ENCODE data around the gene TCF7L1.

DNA sequence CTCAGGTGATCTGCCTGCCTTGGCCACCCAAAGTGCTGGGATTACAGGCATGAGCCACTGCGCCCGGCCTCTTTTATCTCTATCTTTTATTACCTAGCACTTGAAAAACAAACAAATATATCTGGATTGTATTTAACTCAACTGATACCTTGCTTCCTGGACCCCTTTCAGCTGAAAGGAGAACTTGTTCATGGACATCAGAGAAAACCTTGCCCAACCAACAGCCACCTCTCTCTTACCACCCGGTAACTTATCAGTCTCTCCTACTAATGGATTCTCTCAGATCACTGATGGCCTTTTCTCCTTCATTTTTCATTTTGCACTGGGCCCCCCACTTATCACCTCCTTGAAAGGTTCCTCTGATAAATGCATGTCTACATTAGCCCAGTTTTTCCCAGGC lies 214.4 kb downstream of the TCF7L1 start:
- TF ChIP-seq, protein P1, sequence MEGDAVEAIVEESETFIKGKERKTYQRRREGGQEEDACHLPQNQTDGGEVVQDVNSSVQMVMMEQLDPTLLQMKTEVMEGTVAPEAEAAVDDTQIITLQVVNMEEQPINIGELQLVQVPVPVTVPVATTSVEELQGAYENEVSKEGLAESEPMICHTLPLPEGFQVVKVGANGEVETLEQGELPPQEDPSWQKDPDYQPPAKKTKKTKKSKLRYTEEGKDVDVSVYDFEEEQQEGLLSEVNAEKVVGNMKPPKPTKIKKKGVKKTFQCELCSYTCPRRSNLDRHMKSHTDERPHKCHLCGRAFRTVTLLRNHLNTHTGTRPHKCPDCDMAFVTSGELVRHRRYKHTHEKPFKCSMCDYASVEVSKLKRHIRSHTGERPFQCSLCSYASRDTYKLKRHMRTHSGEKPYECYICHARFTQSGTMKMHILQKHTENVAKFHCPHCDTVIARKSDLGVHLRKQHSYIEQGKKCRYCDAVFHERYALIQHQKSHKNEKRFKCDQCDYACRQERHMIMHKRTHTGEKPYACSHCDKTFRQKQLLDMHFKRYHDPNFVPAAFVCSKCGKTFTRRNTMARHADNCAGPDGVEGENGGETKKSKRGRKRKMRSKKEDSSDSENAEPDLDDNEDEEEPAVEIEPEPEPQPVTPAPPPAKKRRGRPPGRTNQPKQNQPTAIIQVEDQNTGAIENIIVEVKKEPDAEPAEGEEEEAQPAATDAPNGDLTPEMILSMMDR (IDR thresholded peaks at IDR 0.05; ENCODE audit: low read length) = no peak
- TF ChIP-seq EZH2 (IDR thresholded peaks at IDR 0.05; ENCODE audit: borderline replicate concordance, low read length) = no peak

Data from OCI-LY1 (cell line).